Heart right ventricle (tissue), 16 donors: ENCODE results near the gene HCLS1. TPM values are rescaled to one million over a fixed set of nuclear protein-coding genes. Genes with fewer than 3 reads are reported as not detected.

Experiments
- ATAC-seq, 8 donors: fragments of 200-7000 bp; cut with Tn5 transposase; one replicate each; pipeline ENCODE4 v1.9.1; 2020; ENCODE audit warnings: mild to moderate bottlenecking in 8 of 8, moderate library complexity in 8 of 8, moderate number of reproducible peaks in 1 of 8
- DNase-seq, 2 donors: peaks; one replicate each; pipeline ENCODE4 v3.0.0-alpha.2; 2020
- H3K27ac ChIP-seq, 10 donors: fragments of 200-600 bp; sonication (generic) in 2 of 10; one replicate each; pipeline versions ENCODE4 v1.5.0 to v1.8.0; 2020 to 2022; ENCODE audit warnings: mild to moderate bottlenecking in 3 of 10
- H3K27me3 ChIP-seq, 7 donors: fragments of 200-600 bp; one replicate each; pipeline ENCODE4 v1.8.0; 2021 to 2022; ENCODE audit warnings: mild to moderate bottlenecking in 2 of 7
- H3K36me3 ChIP-seq, 9 donors: fragments of 200-600 bp; sonication (generic) in 1 of 9; one replicate each; pipeline versions ENCODE4 v1.5.0 to v1.8.0; 2020 to 2022; ENCODE audit warnings: mild to moderate bottlenecking in 2 of 9
- H3K4me1 ChIP-seq, 9 donors: fragments of 200-600 bp; sonication (generic) in 1 of 9; one replicate each; pipeline versions ENCODE4 v1.5.0 to v1.8.0; 2020 to 2022; ENCODE audit warnings: mild to moderate bottlenecking in 4 of 9
- H3K4me3 ChIP-seq, 10 donors: fragments of 200-600 bp; sonication (generic) in 2 of 10; one replicate each; pipeline versions ENCODE4 v1.5.0 to v1.8.0; 2020 to 2022; ENCODE audit warnings: mild to moderate bottlenecking in 7 of 10, moderate library complexity in 2 of 10
- H3K9me3 ChIP-seq, 11 donors: fragments of 200-600 bp in 10 of 11; sonication (generic) in 2 of 11; one replicate each; pipeline versions ENCODE4 v1.5.0 to v1.8.0; 2013 to 2022; ENCODE audit warnings: mild to moderate bottlenecking in 2 of 11, control low read depth in 1 of 11, moderate library complexity in 1 of 11
- CTCF ChIP-seq, 9 donors: fragments of 200-600 bp; sonication (generic) in 2 of 9; IDR thresholded peaks; one replicate each; pipeline versions ENCODE4 v1.5.0 to v1.8.0; 2021 to 2022; ENCODE audit warnings: antibody characterized with exemption in 9 of 9, mild to moderate bottlenecking in 5 of 9, moderate library complexity in 1 of 9
- WGBS, 2 donors: extraction: QIAGEN DNeasy Blood & Tissue Kit; methylation state at CpG; one replicate each; pipeline ENCODE4 v1.1.7; 2013; ENCODE audit warnings: inconsistent platforms in 1 of 2; 5-methylcytosine and 5-hydroxymethylcytosine counted together
- intact Hi-C, 10 donors: fragments of 100-400 bp; cut with DNase I; formaldehyde crosslinking; loops; one replicate each; pipeline versions ENCODE4 v1.11.1 to v1.14.2; 2022
- polyA plus RNA-seq, 2 donors: library from polyadenylated mRNA; stranded (reverse); fragments of 200-250 nt; gene quantifications; one replicate each; pipeline ENCODE4 v1.2.3, GENCODE V29; 2013
- total RNA-seq, 10 donors: library from RNA; stranded (reverse); fragmentation: NEBNext Ultra II Directional in 3 of 10; extraction: Animal tissue kit (Norgen Biotek cat#: 25700) in 3 of 10; gene quantifications; one replicate each; pipeline versions ENCODE4 v1.2.1 to v1.2.4, GENCODE V29; 2021 to 2023
- donor health status: Arrhythmogenic right ventricular cardiomyopathy.
- donor health status: ischemic (EF 13 %, LVEDD 7.1; RV severe dilation, severe dysfunction).
- donor health status: healthy with polysubstance abuse.
- donor health status: DM: no; HTN: yes; CAD: no.
- donor health status: DM: no; HTN: no; CAD: no.
- donor health status: ischemic (EF 25% LVEDD 6.9; RV normal size, moderate dysfunction).
- donor health status: ischemic (EF 25% LVEDD 5.7; RV mildly dilated, moderate dysfunction).
- donor health status: healthy.
- donor health status: DM: yes; HTN: yes; CAD: no.
- donor health status: Ischemic cardiomyopathy.
- donor health status: ischemic (EF 35%, LVEDD 5.7; RV mildly dilated, moderate dysfunction).
- donor health status: nonischemic (EF 11% LVEDD 7.7; RV severe dilation, severe dysfunction).
- donor health status: DM: yes; HTN: yes; CAD: no.
- donor health status: PGD.
- donor health status: ischemic (EF 29% LVEDD 5.4; RV normal size, mild dysfunction).
- donor health status: nonischemic (EF 23%, LVEDD 6.1; RV moderate dilation, normal function).

The HCLS1 gene
- total and polyA plus RNA-seq, 12 donors, result 5.0 to 40.7 (median 10.4) TPM

- TF ChIP-seq CTCF (IDR thresholded peaks at IDR 0.05), result no peak
- no peak for ATAC-seq
- 63 to 92% methylated on average over 2 of the region's 2 CpGs for WGBS, 2 donors
- Histone ChIP-seq H3K27me3 (no peaks in the 10 kb centered on the region), H3K27ac (peak overlapping the region in 1 of 10 donors; percentile 57), H3K36me3 (peaks cover 0 to 90% (median 53%) of the 10 kb centered on the region in 9 donors), H3K4me3 (no peak overlapping the region), H3K9me3 (no peaks in the 10 kb centered on the region), H3K4me1 (peaks cover 0 to 37% (median 4%) of the 10 kb centered on the region in 9 donors)
- intact Hi-C loops, result loop anchor here in 1 of 10 donors (10.0 kb wide), 1 partner anchor 59 kb away; no protein-coding TSS in a partner anchor
- DNase-seq, result no peak
These were observed 4.8 kb upstream of the HCLS1 start for GRCh38 chr3:121665488-121665887.

DNA sequence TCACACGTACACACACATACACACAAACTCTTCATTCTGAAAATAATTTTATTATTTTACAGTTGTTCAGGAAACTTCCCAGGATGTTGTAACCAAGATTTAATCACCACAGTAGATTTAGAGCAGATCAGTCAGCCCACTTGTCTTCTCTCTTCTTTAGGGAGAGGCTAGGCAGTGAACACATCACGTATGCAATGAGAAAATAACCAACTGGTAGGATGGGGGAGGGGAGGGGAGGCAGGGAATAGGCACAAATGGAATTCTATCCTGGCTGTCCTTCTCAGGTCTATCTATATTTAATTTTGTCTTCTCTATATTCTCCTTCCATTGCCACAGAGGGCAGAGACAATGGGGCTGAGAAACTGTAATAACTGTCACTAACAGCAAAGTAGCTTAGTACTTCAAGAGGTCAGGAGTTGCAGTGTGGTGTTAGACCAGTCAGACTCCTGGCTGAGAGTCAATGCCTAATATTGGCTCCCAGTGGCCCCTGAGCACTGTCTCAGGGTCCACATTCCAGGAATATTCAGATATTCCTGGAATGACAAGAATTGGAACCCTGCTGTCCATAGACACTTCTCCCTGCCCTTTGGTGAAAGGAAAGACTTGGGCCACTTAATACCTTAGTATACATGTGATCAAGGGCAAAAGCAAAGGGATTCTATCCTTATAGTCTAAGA, 2.6 kb upstream of the HCLS1 start:
- Histone ChIP-seq H3K27ac (peak overlapping the region in 6 of 10 donors; percentile 10 to 61 (median 38)), H3K36me3 (peaks cover 0 to 68% (median 47%) of the 10 kb centered on the region in 9 donors), H3K4me1 (peaks cover 0 to 57% (median 17%) of the 10 kb centered on the region in 9 donors), H3K27me3 (no peaks in the 10 kb centered on the region), H3K9me3 (no peaks in the 10 kb centered on the region), H3K4me3 (no peak overlapping the region)
- intact Hi-C loops, result loop anchor here in 1 of 10 donors (10.0 kb wide), 1 partner anchor 61 kb away; no protein-coding TSS in a partner anchor
- DNase-seq (no peak), ATAC-seq (peak in 4 of 8 donors; percentile 17 to 55 (median 38))
- no peak for TF ChIP-seq CTCF (IDR thresholded peaks at IDR 0.05)
- 56 to 65% methylated on average over 2 of the region's 2 CpGs for WGBS, 2 donors

DNA sequence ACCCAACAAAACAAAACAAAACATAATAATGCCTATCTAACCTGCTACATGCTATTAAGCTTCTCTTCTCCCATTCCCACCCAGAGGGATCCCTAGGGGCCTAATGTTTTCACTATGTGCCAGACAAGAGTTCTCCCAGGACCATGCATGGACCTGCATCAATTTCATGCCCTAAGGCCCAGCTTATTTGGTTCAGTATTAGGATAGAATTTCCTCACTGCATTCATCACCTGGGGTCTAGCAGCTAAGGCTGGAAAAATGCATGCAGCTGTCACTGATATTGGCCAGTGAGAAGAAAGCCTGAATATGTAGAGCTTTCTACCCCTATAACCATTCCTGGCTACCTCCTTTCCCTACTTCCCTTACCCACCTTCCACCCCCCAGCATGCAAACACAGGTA, 2.0 kb upstream of the HCLS1 start:
- ATAC-seq, result no peak
- Histone ChIP-seq H3K4me1 (peaks cover 0 to 59% (median 18%) of the 10 kb centered on the region in 9 donors), H3K9me3 (no peaks in the 10 kb centered on the region), H3K36me3 (peaks cover 0 to 66% (median 42%) of the 10 kb centered on the region in 9 donors), H3K27me3 (no peaks in the 10 kb centered on the region), H3K27ac (peak overlapping the region in 5 of 10 donors; percentile 19 to 61 (median 41)), H3K4me3 (no peak overlapping the region)
- intact Hi-C loops, result loop anchor here in 1 of 10 donors (10.0 kb wide), 1 partner anchor 62 kb away; no protein-coding TSS in a partner anchor
- no peak for DNase-seq
- TF ChIP-seq CTCF (IDR thresholded peaks at IDR 0.05), result no peak

DNA sequence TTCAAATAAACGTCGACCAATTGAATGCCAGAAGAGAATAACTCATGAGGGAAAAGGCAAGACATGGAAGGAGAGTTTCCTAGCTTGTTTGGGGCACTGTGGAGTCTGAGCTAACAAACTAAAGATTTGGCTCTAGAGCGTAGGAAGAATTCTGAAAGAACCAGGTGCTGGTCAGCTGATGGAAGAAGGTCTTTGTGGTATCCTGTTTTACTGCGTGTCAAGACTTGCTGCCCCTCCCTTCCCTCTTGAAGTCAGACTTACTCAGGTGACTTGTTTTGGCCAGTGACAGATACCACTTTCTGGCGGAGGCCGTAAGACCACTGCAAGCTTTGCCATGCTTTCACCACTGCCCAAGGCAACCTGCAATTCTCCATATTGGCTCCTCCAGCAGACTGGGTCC, 673 bp upstream of the HCLS1 start:
- DNase-seq (no peak), ATAC-seq (no peak)
- no peaks in the 10 kb centered on the region for H3K9me3 ChIP-seq
- WGBS, 2 donors, result 93 to 98% methylated on average over 6 of the region's 6 CpGs
- H3K4me3 ChIP-seq, result no peak overlapping the region
- intact Hi-C loops, result loop anchor here in 1 of 10 donors (10.0 kb wide), 1 partner anchor 63 kb away; no protein-coding TSS in a partner anchor
- peaks cover 0 to 49% (median 18%) of the 10 kb centered on the region in 9 donors for H3K4me1 ChIP-seq
- peak overlapping the region in 8 of 10 donors; percentile 10 to 93 (median 68) for H3K27ac ChIP-seq
- peaks cover 0 to 66% (median 28%) of the 10 kb centered on the region in 9 donors for H3K36me3 ChIP-seq
- no peaks in the 10 kb centered on the region for H3K27me3 ChIP-seq
- no peak for TF ChIP-seq CTCF (IDR thresholded peaks at IDR 0.05)
